Panc1 (cell line): ENCODE data around the gene SUPT6H.
"Not testable (repeated sequence)": the region's sequence is repeated elsewhere in the genome, so short reads cannot be mapped to it uniquely, and the experiment has no call there.

Experiments
- TF ChIP-seq, protein P1 (sequence below): fragments of 450-650 bp; IDR thresholded peaks from 2 replicates; pipeline ENCODE4 v1.5.1; 2017; ENCODE audit warnings: mild to moderate bottlenecking
- TF ChIP-seq, protein P2 (sequence below), 2 experiments: IDR thresholded peaks; 2 replicates each; pipeline ENCODE4 v1.6.1; 2011 to 2012; ENCODE audit warnings: low read depth in 2 of 2, control low read depth in 1 of 2, low read length in 1 of 2, mild to moderate bottlenecking in 1 of 2, moderate library complexity in 1 of 2; ENCODE audit not compliant: insufficient read depth in 1 of 2

- TF ChIP-seq, protein P1, sequence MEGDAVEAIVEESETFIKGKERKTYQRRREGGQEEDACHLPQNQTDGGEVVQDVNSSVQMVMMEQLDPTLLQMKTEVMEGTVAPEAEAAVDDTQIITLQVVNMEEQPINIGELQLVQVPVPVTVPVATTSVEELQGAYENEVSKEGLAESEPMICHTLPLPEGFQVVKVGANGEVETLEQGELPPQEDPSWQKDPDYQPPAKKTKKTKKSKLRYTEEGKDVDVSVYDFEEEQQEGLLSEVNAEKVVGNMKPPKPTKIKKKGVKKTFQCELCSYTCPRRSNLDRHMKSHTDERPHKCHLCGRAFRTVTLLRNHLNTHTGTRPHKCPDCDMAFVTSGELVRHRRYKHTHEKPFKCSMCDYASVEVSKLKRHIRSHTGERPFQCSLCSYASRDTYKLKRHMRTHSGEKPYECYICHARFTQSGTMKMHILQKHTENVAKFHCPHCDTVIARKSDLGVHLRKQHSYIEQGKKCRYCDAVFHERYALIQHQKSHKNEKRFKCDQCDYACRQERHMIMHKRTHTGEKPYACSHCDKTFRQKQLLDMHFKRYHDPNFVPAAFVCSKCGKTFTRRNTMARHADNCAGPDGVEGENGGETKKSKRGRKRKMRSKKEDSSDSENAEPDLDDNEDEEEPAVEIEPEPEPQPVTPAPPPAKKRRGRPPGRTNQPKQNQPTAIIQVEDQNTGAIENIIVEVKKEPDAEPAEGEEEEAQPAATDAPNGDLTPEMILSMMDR, result not testable (repeated sequence)
- TF ChIP-seq, protein P2, sequence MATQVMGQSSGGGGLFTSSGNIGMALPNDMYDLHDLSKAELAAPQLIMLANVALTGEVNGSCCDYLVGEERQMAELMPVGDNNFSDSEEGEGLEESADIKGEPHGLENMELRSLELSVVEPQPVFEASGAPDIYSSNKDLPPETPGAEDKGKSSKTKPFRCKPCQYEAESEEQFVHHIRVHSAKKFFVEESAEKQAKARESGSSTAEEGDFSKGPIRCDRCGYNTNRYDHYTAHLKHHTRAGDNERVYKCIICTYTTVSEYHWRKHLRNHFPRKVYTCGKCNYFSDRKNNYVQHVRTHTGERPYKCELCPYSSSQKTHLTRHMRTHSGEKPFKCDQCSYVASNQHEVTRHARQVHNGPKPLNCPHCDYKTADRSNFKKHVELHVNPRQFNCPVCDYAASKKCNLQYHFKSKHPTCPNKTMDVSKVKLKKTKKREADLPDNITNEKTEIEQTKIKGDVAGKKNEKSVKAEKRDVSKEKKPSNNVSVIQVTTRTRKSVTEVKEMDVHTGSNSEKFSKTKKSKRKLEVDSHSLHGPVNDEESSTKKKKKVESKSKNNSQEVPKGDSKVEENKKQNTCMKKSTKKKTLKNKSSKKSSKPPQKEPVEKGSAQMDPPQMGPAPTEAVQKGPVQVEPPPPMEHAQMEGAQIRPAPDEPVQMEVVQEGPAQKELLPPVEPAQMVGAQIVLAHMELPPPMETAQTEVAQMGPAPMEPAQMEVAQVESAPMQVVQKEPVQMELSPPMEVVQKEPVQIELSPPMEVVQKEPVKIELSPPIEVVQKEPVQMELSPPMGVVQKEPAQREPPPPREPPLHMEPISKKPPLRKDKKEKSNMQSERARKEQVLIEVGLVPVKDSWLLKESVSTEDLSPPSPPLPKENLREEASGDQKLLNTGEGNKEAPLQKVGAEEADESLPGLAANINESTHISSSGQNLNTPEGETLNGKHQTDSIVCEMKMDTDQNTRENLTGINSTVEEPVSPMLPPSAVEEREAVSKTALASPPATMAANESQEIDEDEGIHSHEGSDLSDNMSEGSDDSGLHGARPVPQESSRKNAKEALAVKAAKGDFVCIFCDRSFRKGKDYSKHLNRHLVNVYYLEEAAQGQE (IDR thresholded peaks at IDR 0.05; ENCODE audit: insufficient read depth in 1 of 2, low read depth in 2 of 2, low read length in 1 of 2), result not testable (repeated sequence)
Measured at GRCh38 chr17:28720997-28721329, 59.0 kb downstream of the SUPT6H start.
